Fibroblast of skin of left quadriceps (primary cell): Measurements from ENCODE around the gene TMEM201.
A peak's percentile ranks its signal among the peaks of the same experiment; 100 is the strongest.

Source experiments
- DNase-seq, 2 experiments: peaks; one replicate each; pipeline ENCODE4 v3.0.0-alpha.2; 2013; ENCODE audit warnings: low read depth in 2 of 2

TMEM201 gene

GRCh38 chr1:9580942-9581341, 7.8 kb upstream of the TMEM201 start:
- DNase-seq: no peak

GRCh38 chr1:9586147-9586766, 2.5 kb upstream of the TMEM201 start:
- no peak for DNase-seq

- DNase-seq: no peak
These were observed 520 bp downstream of the TMEM201 start for GRCh38 chr1:9589144-9589718.

GRCh38 chr1:9589719-9590157, 1.0 kb downstream of the TMEM201 start:
- no peak for DNase-seq

GRCh38 chr1:9590201-9590600, 1.5 kb downstream of the TMEM201 start:
- no peak for DNase-seq

- no peak for DNase-seq
These were observed 2.4 kb downstream of the TMEM201 start for GRCh38 chr1:9590945-9591668.

GRCh38 chr1:9591669-9592509, 3.2 kb downstream of the TMEM201 start:
- DNase-seq: no peak

- DNase-seq: no peak
These were observed 3.9 kb downstream of the TMEM201 start for GRCh38 chr1:9592510-9593075.

GRCh38 chr1:9593147-9593491, 4.4 kb downstream of the TMEM201 start:
- DNase-seq: no peak

- DNase-seq: peak; percentile 10 to 32
These were observed 5.1 kb downstream of the TMEM201 start for GRCh38 chr1:9593492-9594465.

GRCh38 chr1:9594471-9595155, 5.9 kb downstream of the TMEM201 start:
- DNase-seq: no peak

- no peak for DNase-seq
These were observed 6.7 kb downstream of the TMEM201 start for GRCh38 chr1:9595156-9595967.

- no peak for DNase-seq
These were observed 7.2 kb downstream of the TMEM201 start for GRCh38 chr1:9595968-9596340.

GRCh38 chr1:9596415-9597123, 7.9 kb downstream of the TMEM201 start:
- DNase-seq: no peak

GRCh38 chr1:9597361-9598315, 8.9 kb downstream of the TMEM201 start:
- no peak for DNase-seq

GRCh38 chr1:9598316-9598700, 9.6 kb downstream of the TMEM201 start:
- DNase-seq: no peak

GRCh38 chr1:9599741-9600140, 11.0 kb downstream of the TMEM201 start:
- no peak for DNase-seq
